Neuronal stem cell (in vitro differentiated cells): ENCODE results near the gene SIGLECL1.

Experiments
- DNase-seq: peaks from one replicate; pipeline ENCODE4 v3.0.0-alpha.2; 2013; ENCODE audit warnings: low spot score
- H2AFZ ChIP-seq: one replicate; pipeline ENCODE4 v1.6.1; 2013; ENCODE audit warnings: mild to moderate bottlenecking, low read length, inconsistent platforms
- H2AK5ac ChIP-seq: 2 replicates; pipeline ENCODE4 v1.6.1; 2013; ENCODE audit warnings: low read depth, mild to moderate bottlenecking, inconsistent platforms, low read length, moderate library complexity, mixed read lengths
- H2BK120ac ChIP-seq: 2 replicates; pipeline ENCODE4 v1.6.1; 2013; ENCODE audit warnings: low read depth, mild to moderate bottlenecking, inconsistent platforms, low read length, moderate library complexity, mixed read lengths
- H2BK12ac ChIP-seq: one replicate; pipeline ENCODE4 v1.6.1; 2013; ENCODE audit warnings: low read length, inconsistent platforms
- H2BK15ac ChIP-seq: 2 replicates; pipeline ENCODE4 v1.6.1; 2013; ENCODE audit warnings: mild to moderate bottlenecking, low read length, inconsistent platforms, mixed read lengths
- H2BK5ac ChIP-seq: one replicate; pipeline ENCODE4 v1.6.1; 2013; ENCODE audit warnings: inconsistent platforms, mild to moderate bottlenecking, low read length, moderate library complexity
- H3K14ac ChIP-seq: one replicate; pipeline ENCODE4 v1.6.1; 2013; ENCODE audit warnings: low read length, inconsistent platforms
- H3K18ac ChIP-seq: 2 replicates; pipeline ENCODE4 v1.6.1; 2013; ENCODE audit warnings: low read length, inconsistent platforms
- H3K23ac ChIP-seq: 2 replicates; pipeline ENCODE4 v1.6.1; 2013; ENCODE audit warnings: low read depth, mild to moderate bottlenecking, mixed read lengths, low read length, inconsistent platforms; ENCODE audit not compliant: poor library complexity
- H3K27ac ChIP-seq: replicated peaks from 3 replicates; pipeline ENCODE4 v1.5.1; 2013; ENCODE audit warnings: low read length, inconsistent platforms
- H3K27me3 ChIP-seq, 3 experiments: 2 replicates each; pipeline ENCODE4 v1.6.1; 2013; ENCODE audit warnings: low read length in 3 of 3, mild to moderate bottlenecking in 2 of 3, inconsistent platforms in 1 of 3, low read depth in 1 of 3, mixed read lengths in 1 of 3, moderate library complexity in 1 of 3; ENCODE audit not compliant: control insufficient read depth in 3 of 3, insufficient read depth in 3 of 3
- H3K36me3 ChIP-seq, 2 donors: replicated peaks in 1 of 2; 2 replicates each; pipeline ENCODE4 v1.6.1; 2013; ENCODE audit warnings: low read length in 2 of 2; ENCODE audit not compliant: control insufficient read depth in 2 of 2, insufficient read depth in 2 of 2
- H3K4ac ChIP-seq: 2 replicates; pipeline ENCODE4 v1.6.1; 2013; ENCODE audit warnings: inconsistent platforms, mild to moderate bottlenecking, low read length, moderate library complexity
- H3K4me1 ChIP-seq, 2 donors: 1 replicate in 1 of 2; 2 replicates in 1 of 2; pipeline ENCODE4 v1.6.1; 2013; ENCODE audit warnings: low read length in 2 of 2, low read depth in 1 of 2; ENCODE audit not compliant: control insufficient read depth in 2 of 2, insufficient read depth in 1 of 2
- H3K4me2 ChIP-seq: one replicate; pipeline ENCODE4 v1.6.1; 2013; ENCODE audit warnings: mild to moderate bottlenecking, low read length, inconsistent platforms; ENCODE audit not compliant: insufficient read depth, poor library complexity, severe bottlenecking
- H3K4me3 ChIP-seq, 2 donors: 2 replicates each; pipeline ENCODE4 v1.5.1; 2013; ENCODE audit warnings: low read length in 2 of 2, mild to moderate bottlenecking in 2 of 2, inconsistent platforms in 1 of 2, moderate library complexity in 1 of 2
- H3K79me1 ChIP-seq: one replicate; pipeline ENCODE4 v1.6.1; 2013; ENCODE audit warnings: low read depth, mild to moderate bottlenecking, inconsistent platforms, low read length, moderate library complexity
- H3K9ac ChIP-seq: one replicate; pipeline ENCODE4 v1.6.1; 2013; ENCODE audit warnings: mild to moderate bottlenecking, low read depth, low read length, inconsistent platforms; ENCODE audit not compliant: poor library complexity
- H3K9me3 ChIP-seq, 2 donors: replicated peaks in 1 of 2; 2 replicates each; pipeline versions ENCODE3 to v1.6.1; 2013; ENCODE audit warnings: low read length in 2 of 2, mild to moderate bottlenecking in 2 of 2, inconsistent platforms in 1 of 2, low read depth in 1 of 2, mixed read lengths in 1 of 2, moderate library complexity in 1 of 2; ENCODE audit not compliant: control insufficient read depth in 2 of 2, insufficient read depth in 1 of 2
- H4K8ac ChIP-seq: one replicate; pipeline ENCODE4 v1.6.1; 2013; ENCODE audit warnings: low read depth, mild to moderate bottlenecking, inconsistent platforms, low read length, moderate library complexity
- H4K91ac ChIP-seq: one replicate; pipeline ENCODE4 v1.6.1; 2013; ENCODE audit warnings: low read length, low read depth, mild to moderate bottlenecking, inconsistent platforms; ENCODE audit not compliant: poor library complexity
- WGBS, 2 donors: extraction: QIAGEN DNeasy Blood & Tissue Kit; methylation state at CpG; one replicate each; pipeline ENCODE4 v1.1.7; 2013; ENCODE audit warnings: missing lambda C conversion rate in 2 of 2, mixed read lengths in 1 of 2; ENCODE audit not compliant: insufficient read length in 2 of 2, insufficient replicate concordance in 1 of 2; ENCODE audit errors: extremely low coverage in 2 of 2; 5-methylcytosine and 5-hydroxymethylcytosine counted together

SIGLECL1 gene

DNA sequence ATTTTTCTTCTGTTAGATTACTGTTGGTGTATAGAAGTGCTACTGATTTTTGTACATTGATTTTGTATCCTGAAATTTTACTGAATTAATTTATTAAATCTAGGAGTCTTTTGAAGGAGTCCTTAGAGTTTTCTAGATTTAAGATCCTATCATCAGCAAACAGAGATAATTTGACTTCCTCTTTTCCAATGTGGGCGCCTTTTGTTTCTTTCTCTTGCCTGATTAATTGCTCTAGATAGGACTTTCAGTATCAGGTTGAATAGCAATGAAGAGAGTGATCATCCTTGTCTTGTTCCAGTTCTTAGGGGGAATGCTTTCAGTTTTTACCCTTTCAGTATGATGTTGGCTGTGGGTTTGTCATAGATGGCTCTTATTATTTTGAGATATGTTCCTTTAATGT, 31.6 kb upstream of the SIGLECL1 start:
- Histone ChIP-seq H3K9ac (no peak overlapping the region), H3K4ac (no peak overlapping the region), H2BK5ac (no peak overlapping the region), H3K18ac (no peak overlapping the region), H3K14ac (no peak overlapping the region), H4K8ac (no peak overlapping the region), H2BK120ac (no peak overlapping the region), H3K27me3 (no peaks in the 10 kb centered on the region), H3K27ac (no peak overlapping the region), H3K4me2 (no peak overlapping the region), H2AFZ (no peak overlapping the region), H3K23ac (no peak overlapping the region), H2AK5ac (no peak overlapping the region), H4K91ac (no peak overlapping the region), H3K4me3 (no peak overlapping the region), H3K36me3 (no peaks in the 10 kb centered on the region), H3K79me1 (no peaks in the 10 kb centered on the region), H3K9me3 (peaks cover 0 to 10% of the 10 kb centered on the region in 2 donors), H2BK12ac (no peak overlapping the region), H2BK15ac (no peak overlapping the region), H3K4me1 (no peaks in the 10 kb centered on the region)
- no CpG with 5 or more reads among the region's 1 CpG for WGBS, 2 donors
- DNase-seq: no peak

GRCh38 chr19:51219971-51220370, 30.9 kb upstream of the SIGLECL1 start:
- no peak overlapping the region for H4K8ac ChIP-seq
- no peaks in the 10 kb centered on the region for H3K79me1 ChIP-seq
- H2AK5ac ChIP-seq: no peak overlapping the region
- H3K4me1 ChIP-seq: no peaks in the 10 kb centered on the region
- H3K23ac ChIP-seq: no peak overlapping the region
- no peak overlapping the region for H3K18ac ChIP-seq
- no peak overlapping the region for H2BK5ac ChIP-seq
- no peak overlapping the region for H3K27ac ChIP-seq
- no peak overlapping the region for H4K91ac ChIP-seq
- H2BK12ac ChIP-seq: no peak overlapping the region
- no peak overlapping the region for H2BK120ac ChIP-seq
- no CpG with 5 or more reads among the region's 1 CpG for WGBS, 2 donors
- no peak overlapping the region for H3K4me3 ChIP-seq
- no peak overlapping the region for H3K4me2 ChIP-seq
- no peak overlapping the region for H2BK15ac ChIP-seq
- DNase-seq: no peak
- peaks cover 0 to 10% of the 10 kb centered on the region in 2 donors for H3K9me3 ChIP-seq
- no peak overlapping the region for H3K9ac ChIP-seq
- H3K36me3 ChIP-seq: no peaks in the 10 kb centered on the region
- no peak overlapping the region for H3K14ac ChIP-seq
- H3K4ac ChIP-seq: no peak overlapping the region
- no peak overlapping the region for H2AFZ ChIP-seq
- H3K27me3 ChIP-seq: no peaks in the 10 kb centered on the region

GRCh38 chr19:51220996-51221395, 29.9 kb upstream of the SIGLECL1 start:
- no peak overlapping the region for H2BK120ac ChIP-seq
- H3K14ac ChIP-seq: no peak overlapping the region
- H3K79me1 ChIP-seq: no peaks in the 10 kb centered on the region
- H2BK5ac ChIP-seq: no peak overlapping the region
- H3K4ac ChIP-seq: no peak overlapping the region
- H3K27me3 ChIP-seq: peaks cover 0 to 3% (median 0%) of the 10 kb centered on the region in 3 experiments
- H3K4me1 ChIP-seq: no peaks in the 10 kb centered on the region
- H3K9ac ChIP-seq: no peak overlapping the region
- H2BK15ac ChIP-seq: no peak overlapping the region
- H3K4me2 ChIP-seq: no peak overlapping the region
- no peaks in the 10 kb centered on the region for H3K36me3 ChIP-seq
- H3K18ac ChIP-seq: no peak overlapping the region
- H3K4me3 ChIP-seq: no peak overlapping the region
- no peak for DNase-seq
- no peak overlapping the region for H4K8ac ChIP-seq
- H3K9me3 ChIP-seq: peaks cover 0 to 5% of the 10 kb centered on the region in 2 donors
- no peak overlapping the region for H2AFZ ChIP-seq
- no peak overlapping the region for H2BK12ac ChIP-seq
- no peak overlapping the region for H2AK5ac ChIP-seq
- no peak overlapping the region for H4K91ac ChIP-seq
- no peak overlapping the region for H3K27ac ChIP-seq
- H3K23ac ChIP-seq: no peak overlapping the region

GRCh38 chr19:51224163-51224641, 26.7 kb upstream of the SIGLECL1 start:
- Histone ChIP-seq H4K91ac (no peak overlapping the region), H3K23ac (no peak overlapping the region), H3K79me1 (no peaks in the 10 kb centered on the region), H3K36me3 (no peaks in the 10 kb centered on the region), H4K8ac (no peak overlapping the region), H3K4me3 (no peak overlapping the region), H2BK120ac (no peak overlapping the region), H3K18ac (no peak overlapping the region), H3K27me3 (peaks cover 0 to 4% (median 0%) of the 10 kb centered on the region in 3 experiments), H3K27ac (no peak overlapping the region), H2BK15ac (no peak overlapping the region), H2BK5ac (no peak overlapping the region), H3K4me2 (no peak overlapping the region), H3K4ac (no peak overlapping the region), H3K9me3 (no peaks in the 10 kb centered on the region), H2AK5ac (no peak overlapping the region), H3K9ac (no peak overlapping the region), H2AFZ (no peak overlapping the region), H2BK12ac (no peak overlapping the region), H3K4me1 (no peaks in the 10 kb centered on the region), H3K14ac (no peak overlapping the region)
- no peak for DNase-seq
- no CpG with 5 or more reads among the region's 3 CpGs for WGBS, 2 donors
